Thyroid gland (tissue), 4 donors: ENCODE data around the gene COL16A1. TPM values are rescaled to one million over a fixed set of nuclear protein-coding genes. Genes with fewer than 3 reads are reported as not detected.

Experiments used
- DNase-seq, 2 donors: peaks; one replicate each; pipeline ENCODE4 v3.0.0-alpha.2; 2019
- H3K27ac ChIP-seq, 3 donors: fragments of 200-600 bp; sonication (generic); 1 replicate in 2 of 3; 2 replicates in 1 of 3; pipeline ENCODE4 v1.5.1; 2016 to 2019; ENCODE audit warnings: mild to moderate bottlenecking in 1 of 3, moderate library complexity in 1 of 3
- H3K27me3 ChIP-seq: fragments of 200-600 bp; sonication (generic); one replicate; pipeline ENCODE4 v1.5.1; 2019
- H3K36me3 ChIP-seq, 2 donors: fragments of 200-600 bp; sonication (generic); one replicate each; pipeline ENCODE4 v1.5.1; 2016 to 2019
- H3K4me1 ChIP-seq, 2 donors: fragments of 200-600 bp; sonication (generic); one replicate each; pipeline ENCODE4 v1.5.1; 2017 to 2019
- H3K4me3 ChIP-seq, 3 donors: fragments of 200-600 bp; sonication (generic); replicated peaks in 1 of 3; 1 replicate in 2 of 3; 2 replicates in 1 of 3; pipeline ENCODE4 v1.5.1; 2016; ENCODE audit warnings: mild to moderate bottlenecking in 1 of 3
- H3K9me3 ChIP-seq: fragments of 200-600 bp; sonication (generic); one replicate; pipeline ENCODE4 v1.5.1; 2017
- CTCF ChIP-seq, 6 experiments: fragments of 200-600 bp in 3 of 6; fragments of 450-650 bp in 3 of 6; sonication (generic) in 3 of 6; IDR thresholded peaks; one replicate each; pipeline ENCODE4 v1.5.1; 2016 to 2019; ENCODE audit warnings: antibody characterized with exemption in 6 of 6, mild to moderate bottlenecking in 2 of 6, inconsistent platforms in 1 of 6, moderate library complexity in 1 of 6
- POLR2A ChIP-seq, 2 donors: fragments of 450-650 bp; IDR thresholded peaks; one replicate each; pipeline ENCODE4 v1.6.1; 2017; ENCODE audit warnings: antibody characterized with exemption in 2 of 2, mild to moderate bottlenecking in 2 of 2, moderate library complexity in 1 of 2
- WGBS, 2 donors: methylation state at CpG; one replicate each; pipeline ENCODE4 v1.1.5; 2017; 5-methylcytosine and 5-hydroxymethylcytosine counted together
- intact Hi-C: fragments of 100-400 bp; cut with DNase I; formaldehyde crosslinking; loops from one replicate; pipeline ENCODE4 v1.15.1; 2023
- total RNA-seq, 4 donors: library from RNA; depleted of rRNA; stranded (reverse); fragments of >200 nt; gene quantifications; one replicate each; pipeline ENCODE4 v1.2.3, GENCODE V29; 2016

Gene COL16A1
- total RNA-seq, 4 donors from 2014 or later, result 61.3 to 121 (median 97.1) TPM

GRCh38 chr1:31727849-31728248 is 24.0 kb upstream of the COL16A1 start:
- H3K36me3 ChIP-seq, result no peaks in the 10 kb centered on the region
- no peak overlapping the region for H3K4me3 ChIP-seq
- DNase-seq, result no peak
- H3K4me1 ChIP-seq, result no peaks in the 10 kb centered on the region
- H3K9me3 ChIP-seq, result no peaks in the 10 kb centered on the region
- 94% methylated on average over 8 to 9 of the region's 19 CpGs for WGBS, 2 donors
- TF ChIP-seq POLR2A (IDR thresholded peaks at IDR 0.05), result no peak
- no peak overlapping the region for H3K27ac ChIP-seq
- intact Hi-C loops, result no loop called here
- H3K27me3 ChIP-seq, result no peaks in the 10 kb centered on the region

- 79 to 96% methylated on average over 4 to 14 of the region's 14 CpGs for WGBS, 2 donors
- no peak for TF ChIP-seq CTCF (IDR thresholded peaks at IDR 0.05)
- no peak for TF ChIP-seq POLR2A (IDR thresholded peaks at IDR 0.05)
- Histone ChIP-seq H3K27me3 (no peaks in the 10 kb centered on the region), H3K9me3 (no peaks in the 10 kb centered on the region), H3K4me3 (no peak overlapping the region), H3K27ac (no peak overlapping the region), H3K36me3 (no peaks in the 10 kb centered on the region), H3K4me1 (no peaks in the 10 kb centered on the region)
- intact Hi-C loops, result no loop called here
- no peak for DNase-seq
These were observed 23.4 kb upstream of the COL16A1 start for GRCh38 chr1:31727195-31727594.

- TF ChIP-seq CTCF (IDR thresholded peaks at IDR 0.05), result no peak
- TF ChIP-seq POLR2A (IDR thresholded peaks at IDR 0.05), result no peak
- intact Hi-C loops, result no loop called here
These were observed 22.9 kb upstream of the COL16A1 start for GRCh38 chr1:31726715-31727114.

GRCh38 chr1:31725777-31726535 is 22.1 kb upstream of the COL16A1 start:
- H3K4me1 ChIP-seq, result no peaks in the 10 kb centered on the region
- H3K27me3 ChIP-seq, result no peaks in the 10 kb centered on the region
- H3K9me3 ChIP-seq, result no peaks in the 10 kb centered on the region
- H3K36me3 ChIP-seq, result no peaks in the 10 kb centered on the region
- 68 to 72% methylated on average over 11 to 12 of the region's 12 CpGs for WGBS, 2 donors
- H3K4me3 ChIP-seq, result no peak overlapping the region
- TF ChIP-seq POLR2A (IDR thresholded peaks at IDR 0.05) (no peak), CTCF (IDR thresholded peaks at IDR 0.05) (no peak)
- intact Hi-C loops, result no loop called here
- H3K27ac ChIP-seq, result no peak overlapping the region
- no peak for DNase-seq

More at GRCh38 chr1:31726715-31727114, 22.9 kb upstream of the COL16A1 start:
- no peaks in the 10 kb centered on the region for H3K4me1 ChIP-seq
- 71% methylated on average over 4 of the region's 4 CpGs; no CpG with 5 or more reads in 1 of the 2 donors for WGBS, 2 donors
- H3K36me3 ChIP-seq, result no peaks in the 10 kb centered on the region
- no peak overlapping the region for H3K27ac ChIP-seq
- H3K27me3 ChIP-seq, result no peaks in the 10 kb centered on the region
- no peaks in the 10 kb centered on the region for H3K9me3 ChIP-seq
- no peak for DNase-seq
- no peak overlapping the region for H3K4me3 ChIP-seq

- no peaks in the 10 kb centered on the region for H3K4me1 ChIP-seq
- no peaks in the 10 kb centered on the region for H3K36me3 ChIP-seq
- TF ChIP-seq POLR2A (IDR thresholded peaks at IDR 0.05) (no peak), CTCF (IDR thresholded peaks at IDR 0.05) (no peak)
- no peak overlapping the region for H3K27ac ChIP-seq
- intact Hi-C loops, result no loop called here
- H3K9me3 ChIP-seq, result no peaks in the 10 kb centered on the region
- 75 to 82% methylated on average over 9 to 10 of the region's 10 CpGs for WGBS, 2 donors
- DNase-seq, result no peak
- H3K4me3 ChIP-seq, result no peak overlapping the region
- no peaks in the 10 kb centered on the region for H3K27me3 ChIP-seq
These were observed 21.3 kb upstream of the COL16A1 start for GRCh38 chr1:31725134-31725533.
